GM12878 (cell line): ENCODE data around the gene CCDC82. TPM values are rescaled to one million over a fixed set of nuclear protein-coding genes. Genes with fewer than 3 reads are reported as not detected.

Experiments used
- ATAC-seq: fragments of 200-7000 bp; cut with Tn5 transposase; 3 replicates; pipeline ENCODE4 v1.9.1; 2020; ENCODE audit warnings: mild to moderate bottlenecking, moderate library complexity
- BruUV-seq: library from RNA; stranded (reverse); fragments of 400-500 nt; replicated peaks from 2 replicates; lab custom pipeline; 2021; lab: Mats Ljungman, UMichigan
- CTCF ChIA-PET: fragments of 300-600 bp; sonication (Branson Sonifier 250); formaldehyde crosslinking; extraction: SDS; loops from one replicate; lab custom pipeline; 2021; ENCODE audit warnings: inconsistent platforms; lab: Yijun Ruan, JAX
- POLR2A ChIA-PET: fragments of 350-600 bp; formaldehyde crosslinking; extraction: SDS; loops from one replicate; lab custom pipeline; 2021; ENCODE audit warnings: inconsistent platforms; lab: Charles Lee
- RAD21 ChIA-PET: fragments of 300-600 bp; sonication (Branson Sonifier 250); formaldehyde crosslinking; loops from one replicate; lab custom pipeline; 2023; ENCODE audit warnings: antibody characterized with exemption; ENCODE audit not compliant: unreplicated experiment; lab: Charles Lee
- SMC1A ChIA-PET: fragments of 300-600 bp; sonication (Branson Sonifier 250); formaldehyde crosslinking; loops from one replicate; lab custom pipeline; 2023; ENCODE audit not compliant: unreplicated experiment, uncharacterized antibody; lab: Charles Lee
- DNase-seq: peaks from one replicate; pipeline ENCODE4 v3.0.0-alpha.2; 2011; ENCODE audit warnings: low read depth, low spot score
- FAIRE-seq: peaks from 3 replicates; lab custom pipeline; 2011; peaks lifted over from hg19 to GRCh38; lab: Jason Lieb, UNC
- H2AFZ ChIP-seq: 2 replicates; pipeline ENCODE4 v1.6.0; 2011; ENCODE audit warnings: low read depth, low read length, control low read depth; ENCODE audit not compliant: control insufficient read depth
- H3K27ac ChIP-seq: 2 replicates; pipeline ENCODE4 v1.5.1; 2011; ENCODE audit warnings: control low read depth; ENCODE audit not compliant: control insufficient read depth, insufficient read depth
- H3K27me3 ChIP-seq, 2 experiments: replicated peaks in 1 of 2; 2 replicates each; pipeline versions ENCODE4 v1.6.0 to v1.6.1; 2011; ENCODE audit warnings: low read length in 1 of 2; ENCODE audit not compliant: control insufficient read depth in 2 of 2, insufficient read depth in 2 of 2
- H3K36me3 ChIP-seq, 2 experiments: 2 replicates each; pipeline ENCODE4 v1.5.1; 2011; ENCODE audit warnings: low read length in 1 of 2; ENCODE audit not compliant: control insufficient read depth in 2 of 2, insufficient read depth in 2 of 2
- H3K4me1 ChIP-seq: 2 replicates; pipeline ENCODE4 v1.6.1; 2011; ENCODE audit warnings: mild to moderate bottlenecking, low read length, moderate library complexity, mixed read lengths; ENCODE audit not compliant: control insufficient read depth, insufficient read depth
- H3K4me2 ChIP-seq: 2 replicates; pipeline ENCODE4 v1.6.0; 2011; ENCODE audit warnings: control low read depth; ENCODE audit not compliant: control insufficient read depth, insufficient read depth
- H3K4me3 ChIP-seq: fragments of 200-600 bp; sonication (generic); 2 replicates; pipeline ENCODE4 v1.5.1; 2016
- H3K79me2 ChIP-seq: 2 replicates; pipeline ENCODE4 v1.6.0; 2011; ENCODE audit warnings: low read length; ENCODE audit not compliant: control insufficient read depth, insufficient read depth
- H3K9ac ChIP-seq: 2 replicates; pipeline ENCODE4 v1.8.0; 2011; ENCODE audit warnings: low read length, control low read depth, mixed read lengths; ENCODE audit not compliant: control insufficient read depth, insufficient read depth
- H3K9me3 ChIP-seq: replicated peaks from 3 replicates; pipeline ENCODE4 v1.5.1; 2011; ENCODE audit warnings: mild to moderate bottlenecking, low read length; ENCODE audit not compliant: control insufficient read depth, insufficient read depth
- H4K20me1 ChIP-seq: 2 replicates; pipeline ENCODE4 v1.6.0; 2011; ENCODE audit not compliant: control insufficient read depth, insufficient read depth
- BCL11A ChIP-seq: IDR thresholded peaks from 2 replicates; pipeline ENCODE4 v1.6.1; 2011; ENCODE audit warnings: low read depth, low read length
- CHD1 ChIP-seq: IDR thresholded peaks from 2 replicates; pipeline ENCODE4 v1.6.1; 2012; ENCODE audit warnings: low read depth, low read length, improper control_type of control experiment
- EP300 ChIP-seq, 2 experiments: fragments of 150-350 bp in 1 of 2; IDR thresholded peaks; 2 replicates each; pipeline ENCODE4 v1.6.1; 2011 to 2012; ENCODE audit warnings: low read depth in 2 of 2, low read length in 2 of 2, borderline replicate concordance in 1 of 2, improper control_type of control experiment in 1 of 2, inconsistent platforms in 1 of 2; ENCODE audit not compliant: control insufficient read depth in 1 of 2
- GABPA ChIP-seq: IDR thresholded peaks from 2 replicates; pipeline ENCODE4 v1.6.1; 2014; ENCODE audit warnings: antibody characterized with exemption, low read depth, mild to moderate bottlenecking, inconsistent platforms
- MTA3 ChIP-seq: IDR thresholded peaks from 2 replicates; pipeline ENCODE4 v1.6.1; 2012; ENCODE audit warnings: low read length, inconsistent platforms, borderline replicate concordance
- NR2C2 ChIP-seq: IDR thresholded peaks from 2 replicates; pipeline ENCODE4 v1.6.1; 2011; ENCODE audit warnings: borderline replicate concordance, low read depth; ENCODE audit not compliant: control insufficient read depth, insufficient read length
- REST ChIP-seq: IDR thresholded peaks from 2 replicates; pipeline ENCODE4 v1.6.1; 2012; ENCODE audit warnings: mild to moderate bottlenecking, low read depth, low read length
- SP1 ChIP-seq: IDR thresholded peaks from one replicate; pipeline ENCODE4 v1.6.1; 2011; ENCODE audit warnings: low read depth, low read length
- SPI1 ChIP-seq: IDR thresholded peaks from 2 replicates; pipeline ENCODE4 v1.6.1; 2011; ENCODE audit warnings: low read depth, mild to moderate bottlenecking, low read length, moderate library complexity, borderline replicate concordance; ENCODE audit not compliant: insufficient read depth
- ZNF217 ChIP-seq: fragments of 450-650 bp; IDR thresholded peaks from 2 replicates; pipeline ENCODE4 v1.6.1; 2017; ENCODE audit warnings: antibody characterized with exemption, mild to moderate bottlenecking
- WGBS: methylation state at CpG from one replicate; pipeline ENCODE4 v1.1.6; 2016; ENCODE audit warnings: low lambda C conversion rate; ENCODE audit not compliant: insufficient replicate concordance, insufficient coverage; ENCODE audit errors: missing lambda C conversion rate; 5-methylcytosine and 5-hydroxymethylcytosine counted together
- in situ Hi-C: fragments of 300-500 bp; cut with MboI; formaldehyde crosslinking; loops from 9 replicates; pipeline ENCODE4 v1.14.3; 2018; ENCODE audit warnings: mixed read lengths
- intact Hi-C: fragments of 100-400 bp; cut with micrococcal nuclease; formaldehyde crosslinking; loops from one replicate; pipeline ENCODE4 v1.14.2; 2022; ENCODE audit not compliant: unreplicated experiment
- polyA plus RNA-seq, 11 experiments: library from polyadenylated mRNA; depleted of rRNA in 4 of 11; unstranded in 6 of 11; stranded (reverse) in 5 of 11; fragments of >200 nt; fragmentation: Nextera tagmentation in 4 of 11; fragmentation: Illumina TruSeq in 1 of 11; extraction: Ambion mirVana in 4 of 11; extraction: Trizol in 1 of 11; gene quantifications; 1 replicate in 1 of 11; 2 replicates in 10 of 11; pipeline versions ENCODE4 v1.2.1 to v1.2.3, GENCODE V29; 2011 to 2016; ENCODE audit warnings: inconsistent platforms in 2 of 11, missing spikeins in 2 of 11, low read depth in 1 of 11
- total RNA-seq, 4 experiments: library from RNA; depleted of rRNA in 3 of 4; stranded (reverse); fragments of >200 nt in 3 of 4; fragmentation: Illumina TruSeq in 1 of 4; extraction: Trizol in 1 of 4; gene quantifications; 2 replicates each; pipeline versions ENCODE4 v1.2.1 to v1.2.3, GENCODE V29; 2013 to 2021

CCDC82 gene
- total and polyA plus RNA-seq, 10 of the 15 experiments (the other 5 are each of a cell fraction or from before 2014, with no cell fraction given) = 15.2 to 62.4 (median 28.8) TPM

GRCh38 chr11:96365493-96365892 lies 24.2 kb downstream of the CCDC82 start:
- Histone ChIP-seq H3K79me2 (no peaks in the 10 kb centered on the region), H3K27me3 (no peaks in the 10 kb centered on the region), H3K9me3 (peaks cover 7% of the 10 kb centered on the region; the same call in 2 of the 3 replicates), H3K36me3 (peaks cover 0 to 4% of the 10 kb centered on the region in 2 experiments; a peak in 3 of 4 replicates)
- ATAC-seq (no peak), DNase-seq (no peak)
- CTCF ChIA-PET = interaction anchor here (1.5 kb wide), 2 partner anchors 22 to 28 kb away, joined by 4 read pairs; no protein-coding TSS in a partner anchor
- 97% methylated on average over 1 of the region's 1 CpG for WGBS
- TF ChIP-seq CHD1 = no peak
- TF ChIP-seq REST = no peak
- TF ChIP-seq SPI1 = no peak
- TF ChIP-seq GABPA = no peak
- TF ChIP-seq BCL11A = no peak
- TF ChIP-seq MTA3 = no peak
- no peak for TF ChIP-seq ZNF217
- TF ChIP-seq SP1 = no peak
- TF ChIP-seq NR2C2 = no peak
- TF ChIP-seq EP300 (IDR thresholded peaks at IDR 0.05; ENCODE audit: borderline replicate concordance in 1 of 2, control insufficient read depth in 1 of 2, low read depth in 2 of 2, low read length in 2 of 2) = no peak
- TF ChIP-seq, all 136 proteins: peak for 0
- Histone ChIP-seq H3K4me1 (no peaks in the 10 kb centered on the region), H3K27ac (no peak overlapping the region), H4K20me1 (no peaks in the 10 kb centered on the region), H2AFZ (no peak overlapping the region), H3K4me2 (no peak overlapping the region), H3K9ac (no peak overlapping the region), H3K4me3 (no peak overlapping the region)
- in situ Hi-C loops = no loop called here
- intact Hi-C loops = no loop called here
- RAD21 ChIA-PET = no interaction called here
- no peak for FAIRE-seq
- SMC1A ChIA-PET = interaction anchor here (0.6 to 1.8 kb wide), 3 partner anchors 10 to 79 kb away, joined by 3 to 5 read pairs (median 3); no protein-coding TSS in a partner anchor
- POLR2A ChIA-PET = interaction anchor here (1.0 kb wide), 1 partner anchor 24 kb away, joined by 3 read pairs; the partner anchor contains the start of genes CCDC82 and JRKL
- BruUV-seq = no TSS peak
